Activated CD4-positive, alpha-beta T cell treated with anti-CD3 and anti-CD28 coated beads, Interleukin-2, amount 50 U/mL, for 1 hour (primary cell): ENCODE data around the gene MBTPS2.
"Not testable (repeated sequence)": the region's sequence is repeated elsewhere in the genome, so short reads cannot be mapped to it uniquely, and the experiment has no call there.

Experiments used
- DNase-seq: peaks from one replicate; pipeline ENCODE4 v3.0.0-alpha.2; 2020

Gene MBTPS2

GRCh38 chrX:21863241-21863640 is 23.8 kb downstream of the MBTPS2 start:
- DNase-seq, result no peak

GRCh38 chrX:21865436-21865835 is 26.0 kb downstream of the MBTPS2 start:
- DNase-seq, result no peak

GRCh38 chrX:21870494-21870893 is 31.1 kb downstream of the MBTPS2 start:
- no peak for DNase-seq

GRCh38 chrX:21873063-21873775 is 33.8 kb downstream of the MBTPS2 start:
- DNase-seq, result no peak

- DNase-seq, result not testable (repeated sequence)
Measured at GRCh38 chrX:21874182-21874581, 34.8 kb downstream of the MBTPS2 start.

- no peak for DNase-seq
Measured at GRCh38 chrX:21875013-21875412, 35.6 kb downstream of the MBTPS2 start.

- no peak for DNase-seq
Measured at GRCh38 chrX:21881881-21882574, 42.6 kb downstream of the MBTPS2 start.

- DNase-seq, result no peak
Measured at GRCh38 chrX:21883258-21883657, 43.8 kb downstream of the MBTPS2 start.

GRCh38 chrX:21885568-21885967 is 46.2 kb downstream of the MBTPS2 start:
- DNase-seq, result no peak

GRCh38 chrX:21905313-21905712 is 65.9 kb downstream of the MBTPS2 start:
- no peak for DNase-seq

GRCh38 chrX:21905953-21906352 is 66.5 kb downstream of the MBTPS2 start:
- DNase-seq, result no peak

- no peak for DNase-seq
Measured at GRCh38 chrX:21907260-21907659, 67.8 kb downstream of the MBTPS2 start.

GRCh38 chrX:21911481-21911880 is 72.1 kb downstream of the MBTPS2 start:
- no peak for DNase-seq

- no peak for DNase-seq
Measured at GRCh38 chrX:21912220-21912619, 72.8 kb downstream of the MBTPS2 start.

- no peak for DNase-seq
Measured at GRCh38 chrX:21912989-21913388, 73.6 kb downstream of the MBTPS2 start.

- no peak for DNase-seq
Measured at GRCh38 chrX:21926116-21926515, 86.7 kb downstream of the MBTPS2 start.

- no peak for DNase-seq
Measured at GRCh38 chrX:21926527-21927278, 87.3 kb downstream of the MBTPS2 start.

- no peak for DNase-seq
Measured at GRCh38 chrX:21929209-21929608, 89.8 kb downstream of the MBTPS2 start.

- no peak for DNase-seq
Measured at GRCh38 chrX:21930986-21931385, 91.6 kb downstream of the MBTPS2 start.

- no peak for DNase-seq
Measured at GRCh38 chrX:21932292-21933002, 93.0 kb downstream of the MBTPS2 start.

- no peak for DNase-seq
Measured at GRCh38 chrX:21933077-21933476, 93.7 kb downstream of the MBTPS2 start.

GRCh38 chrX:21934414-21934813 is 95.0 kb downstream of the MBTPS2 start:
- DNase-seq, result no peak
